Measurements from ENCODE around the gene CD44.

DNA sequence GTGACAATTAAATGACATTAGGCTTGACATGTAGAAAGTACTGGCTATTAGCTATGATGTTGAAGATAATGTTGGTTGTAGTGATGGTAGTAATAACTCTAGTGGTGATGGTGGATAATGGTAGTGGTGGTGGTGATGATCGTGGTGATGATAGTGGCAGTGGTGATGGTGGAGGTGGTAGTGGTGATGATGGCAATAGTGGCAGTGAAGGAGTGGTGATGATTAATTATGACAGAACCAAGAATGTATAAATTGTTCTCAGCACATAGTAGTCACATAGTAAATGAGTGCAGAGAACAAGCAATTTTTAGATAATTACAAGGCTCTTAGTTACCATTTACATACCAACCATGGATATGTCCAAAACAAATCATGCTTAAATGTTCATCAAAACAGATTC is 5.3 kb upstream of the CD44 start:
- TF ChIP-seq, protein P1, sequence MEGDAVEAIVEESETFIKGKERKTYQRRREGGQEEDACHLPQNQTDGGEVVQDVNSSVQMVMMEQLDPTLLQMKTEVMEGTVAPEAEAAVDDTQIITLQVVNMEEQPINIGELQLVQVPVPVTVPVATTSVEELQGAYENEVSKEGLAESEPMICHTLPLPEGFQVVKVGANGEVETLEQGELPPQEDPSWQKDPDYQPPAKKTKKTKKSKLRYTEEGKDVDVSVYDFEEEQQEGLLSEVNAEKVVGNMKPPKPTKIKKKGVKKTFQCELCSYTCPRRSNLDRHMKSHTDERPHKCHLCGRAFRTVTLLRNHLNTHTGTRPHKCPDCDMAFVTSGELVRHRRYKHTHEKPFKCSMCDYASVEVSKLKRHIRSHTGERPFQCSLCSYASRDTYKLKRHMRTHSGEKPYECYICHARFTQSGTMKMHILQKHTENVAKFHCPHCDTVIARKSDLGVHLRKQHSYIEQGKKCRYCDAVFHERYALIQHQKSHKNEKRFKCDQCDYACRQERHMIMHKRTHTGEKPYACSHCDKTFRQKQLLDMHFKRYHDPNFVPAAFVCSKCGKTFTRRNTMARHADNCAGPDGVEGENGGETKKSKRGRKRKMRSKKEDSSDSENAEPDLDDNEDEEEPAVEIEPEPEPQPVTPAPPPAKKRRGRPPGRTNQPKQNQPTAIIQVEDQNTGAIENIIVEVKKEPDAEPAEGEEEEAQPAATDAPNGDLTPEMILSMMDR (IDR thresholded peaks at IDR 0.05; ENCODE audit: low read depth, low read length, poor library complexity, severe bottlenecking): no peak
- no peak for TF ChIP-seq EZH2phosphoT487 (IDR thresholded peaks at IDR 0.05; ENCODE audit: borderline replicate concordance, low read length)
